ENCODE results near the gene RAPH1.

DNA sequence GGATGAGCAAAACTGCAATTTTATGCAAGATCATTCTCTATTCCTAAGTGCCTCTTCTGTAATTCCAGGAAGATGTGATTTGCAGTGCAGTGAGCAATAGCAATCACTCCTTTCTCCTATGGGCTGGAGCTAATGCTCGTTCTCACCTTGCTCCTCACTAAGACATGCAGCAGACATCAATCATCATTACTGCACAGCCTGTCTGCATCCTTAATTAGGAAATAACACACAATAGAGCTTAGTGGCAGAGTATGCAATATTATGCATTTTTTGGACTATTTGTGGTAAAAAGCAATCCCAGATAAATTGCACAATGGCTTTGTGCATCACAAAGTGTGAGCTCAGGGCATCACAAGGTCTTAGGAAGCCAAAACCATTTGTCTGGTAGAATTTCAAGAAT is 32.6 kb upstream of the RAPH1 start:
- TF ChIP-seq, protein P1, sequence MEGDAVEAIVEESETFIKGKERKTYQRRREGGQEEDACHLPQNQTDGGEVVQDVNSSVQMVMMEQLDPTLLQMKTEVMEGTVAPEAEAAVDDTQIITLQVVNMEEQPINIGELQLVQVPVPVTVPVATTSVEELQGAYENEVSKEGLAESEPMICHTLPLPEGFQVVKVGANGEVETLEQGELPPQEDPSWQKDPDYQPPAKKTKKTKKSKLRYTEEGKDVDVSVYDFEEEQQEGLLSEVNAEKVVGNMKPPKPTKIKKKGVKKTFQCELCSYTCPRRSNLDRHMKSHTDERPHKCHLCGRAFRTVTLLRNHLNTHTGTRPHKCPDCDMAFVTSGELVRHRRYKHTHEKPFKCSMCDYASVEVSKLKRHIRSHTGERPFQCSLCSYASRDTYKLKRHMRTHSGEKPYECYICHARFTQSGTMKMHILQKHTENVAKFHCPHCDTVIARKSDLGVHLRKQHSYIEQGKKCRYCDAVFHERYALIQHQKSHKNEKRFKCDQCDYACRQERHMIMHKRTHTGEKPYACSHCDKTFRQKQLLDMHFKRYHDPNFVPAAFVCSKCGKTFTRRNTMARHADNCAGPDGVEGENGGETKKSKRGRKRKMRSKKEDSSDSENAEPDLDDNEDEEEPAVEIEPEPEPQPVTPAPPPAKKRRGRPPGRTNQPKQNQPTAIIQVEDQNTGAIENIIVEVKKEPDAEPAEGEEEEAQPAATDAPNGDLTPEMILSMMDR (IDR thresholded peaks at IDR 0.05; ENCODE audit: low read depth, low read length), result no peak
- TF ChIP-seq EZH2phosphoT487 (IDR thresholded peaks at IDR 0.05; ENCODE audit: low read depth), result no peak
